HEK293T (cell line): ENCODE results near the gene AUNIP.

Experiments used
- BHLHE40 ChIP-seq: fragments of 450-650 bp; IDR thresholded peaks from 2 replicates; pipeline ENCODE4 v1.6.1; 2016; ENCODE audit warnings: mild to moderate bottlenecking, moderate library complexity, borderline replicate concordance
- CTBP1 ChIP-seq: fragments of 450-650 bp; IDR thresholded peaks from 2 replicates; pipeline ENCODE4 v1.6.1; 2016; ENCODE audit warnings: borderline replicate concordance
- ELF4 ChIP-seq: fragments of 450-650 bp; IDR thresholded peaks from 2 replicates; pipeline ENCODE4 v1.6.1; 2017; ENCODE audit warnings: antibody characterized with exemption
- FOXA1 ChIP-seq: fragments of 450-650 bp; IDR thresholded peaks from 2 replicates; pipeline ENCODE4 v1.6.1; 2016; ENCODE audit warnings: mild to moderate bottlenecking
- FOXK2 ChIP-seq: fragments of 450-650 bp; IDR thresholded peaks from 2 replicates; pipeline ENCODE4 v1.6.1; 2016; ENCODE audit warnings: mild to moderate bottlenecking
- FOXM1 ChIP-seq: fragments of 450-650 bp; IDR thresholded peaks from 2 replicates; pipeline ENCODE4 v1.6.1; 2017; ENCODE audit warnings: mild to moderate bottlenecking, borderline replicate concordance
- HDGF ChIP-seq: fragments of 450-650 bp; IDR thresholded peaks from 2 replicates; pipeline ENCODE4 v1.6.1; 2017; ENCODE audit warnings: antibody characterized with exemption, borderline replicate concordance
- L3MBTL2 ChIP-seq: fragments of 450-650 bp; conservative IDR thresholded peaks from 2 replicates; pipeline ENCODE4 v1.6.1; 2016; ENCODE audit warnings: mild to moderate bottlenecking
- NFRKB ChIP-seq: fragments of 450-650 bp; IDR thresholded peaks from 2 replicates; pipeline ENCODE4 v1.6.1; 2016; ENCODE audit warnings: mild to moderate bottlenecking, moderate library complexity
- SP1 ChIP-seq: fragments of 450-650 bp; IDR thresholded peaks from 2 replicates; pipeline ENCODE4 v1.6.1; 2017
- SUZ12 ChIP-seq: fragments of 450-650 bp; IDR thresholded peaks from 2 replicates; pipeline ENCODE4 v1.6.1; 2016; ENCODE audit warnings: mild to moderate bottlenecking
- TARDBP ChIP-seq: fragments of 450-650 bp; IDR thresholded peaks from 2 replicates; pipeline ENCODE4 v1.6.1; 2016
- ZNF384 ChIP-seq: fragments of 450-650 bp; IDR thresholded peaks from 2 replicates; pipeline ENCODE4 v1.6.1; 2016
- TF ChIP-seq, protein P1 (sequence below): fragments of 450-650 bp; IDR thresholded peaks from 2 replicates; pipeline ENCODE4 v1.6.1; 2016

DNA sequence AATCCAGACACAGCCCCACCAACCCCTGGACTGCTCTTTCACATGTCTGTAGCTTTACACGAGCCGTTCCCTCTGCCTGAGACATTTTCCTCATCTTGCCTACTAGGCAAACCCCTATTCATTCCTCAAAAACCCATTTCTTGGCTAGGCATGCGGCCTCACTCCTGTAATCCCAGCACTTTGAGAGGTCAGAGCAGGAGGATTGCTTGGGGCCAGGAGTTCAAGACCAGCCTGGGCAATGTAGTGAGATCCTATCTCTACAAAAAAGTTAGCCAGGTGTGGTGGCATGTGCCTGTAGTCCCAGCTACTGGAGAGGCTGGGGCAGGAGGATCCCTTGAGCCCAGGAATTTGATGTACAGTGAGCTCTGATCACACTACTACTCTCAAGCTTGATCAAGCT is 5.2 kb upstream of the AUNIP start:
- TF ChIP-seq SP1: no peak
- TF ChIP-seq SUZ12: no peak
- TF ChIP-seq FOXM1: no peak
- TF ChIP-seq HDGF: no peak
- TF ChIP-seq TARDBP: no peak
- no peak for TF ChIP-seq BHLHE40
- no peak for TF ChIP-seq FOXA1
- no peak for TF ChIP-seq ELF4
- no peak for TF ChIP-seq ZNF384
- TF ChIP-seq, protein P1, sequence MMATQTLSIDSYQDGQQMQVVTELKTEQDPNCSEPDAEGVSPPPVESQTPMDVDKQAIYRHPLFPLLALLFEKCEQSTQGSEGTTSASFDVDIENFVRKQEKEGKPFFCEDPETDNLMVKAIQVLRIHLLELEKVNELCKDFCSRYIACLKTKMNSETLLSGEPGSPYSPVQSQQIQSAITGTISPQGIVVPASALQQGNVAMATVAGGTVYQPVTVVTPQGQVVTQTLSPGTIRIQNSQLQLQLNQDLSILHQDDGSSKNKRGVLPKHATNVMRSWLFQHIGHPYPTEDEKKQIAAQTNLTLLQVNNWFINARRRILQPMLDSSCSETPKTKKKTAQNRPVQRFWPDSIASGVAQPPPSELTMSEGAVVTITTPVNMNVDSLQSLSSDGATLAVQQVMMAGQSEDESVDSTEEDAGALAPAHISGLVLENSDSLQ: no peak
- TF ChIP-seq FOXK2: no peak
- no peak for TF ChIP-seq CTBP1
- no peak for TF ChIP-seq NFRKB
- no peak for TF ChIP-seq L3MBTL2
